Measurements from ENCODE around the gene EIF1AD. TPM values are rescaled to one million over a fixed set of nuclear protein-coding genes. Genes with fewer than 3 reads are reported as not detected.
A peak's percentile ranks its signal among the peaks of the same experiment; 100 is the strongest.

EIF1AD gene
- total RNA-seq, 1 donor from 2014 or later = 32.2 TPM

DNA sequence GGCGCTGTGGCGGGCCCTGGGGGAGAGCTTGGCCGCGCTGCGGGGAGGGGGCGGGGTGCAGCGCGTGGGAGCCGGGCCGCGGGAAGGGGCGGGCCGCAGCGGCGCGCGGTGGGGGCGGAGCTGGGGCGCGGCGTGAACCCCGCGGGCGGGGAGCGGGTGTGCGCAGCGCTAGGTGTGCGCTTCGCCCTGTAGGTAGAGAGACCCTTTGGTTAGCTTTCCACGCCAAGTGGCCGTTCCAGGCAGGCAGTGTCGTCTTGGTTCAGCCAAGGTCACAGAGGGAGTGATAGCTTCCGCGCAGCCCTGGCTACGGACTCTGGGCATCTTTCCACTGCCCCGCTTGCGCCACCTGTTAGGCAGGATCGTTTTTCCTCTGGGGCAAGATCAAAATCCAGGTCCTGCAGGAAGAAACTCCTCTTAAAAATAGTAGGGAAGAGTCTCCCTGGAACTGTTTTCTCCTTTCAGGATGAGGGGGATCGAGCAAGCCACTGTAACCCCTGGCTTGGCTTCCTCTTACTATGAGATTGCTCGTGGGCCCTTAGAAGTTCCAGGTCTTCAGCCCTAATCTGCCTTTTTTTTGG is 780 bp upstream of the EIF1AD start:
- peak; percentile 51 for DNase-seq

DNA sequence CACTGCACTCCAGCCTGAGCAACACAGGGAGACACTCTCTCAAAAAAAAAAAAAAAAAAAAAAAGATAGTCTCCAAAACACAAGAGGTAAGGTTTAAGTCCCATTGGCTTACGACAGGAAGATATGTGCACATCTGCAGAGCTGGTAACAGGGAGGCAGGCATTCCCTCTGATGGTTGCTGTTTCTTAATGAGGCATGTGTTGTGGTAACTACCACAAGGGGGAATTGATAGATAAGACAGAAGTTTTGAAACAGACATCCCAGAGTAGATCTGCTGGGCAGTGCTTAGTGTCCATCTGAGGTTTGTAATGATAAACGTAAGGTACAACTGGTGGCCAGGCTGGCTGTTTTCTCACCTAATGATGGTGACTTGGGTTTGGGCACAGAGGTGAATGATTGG is 4.7 kb downstream of the EIF1AD start:
- no peak for DNase-seq

DNA sequence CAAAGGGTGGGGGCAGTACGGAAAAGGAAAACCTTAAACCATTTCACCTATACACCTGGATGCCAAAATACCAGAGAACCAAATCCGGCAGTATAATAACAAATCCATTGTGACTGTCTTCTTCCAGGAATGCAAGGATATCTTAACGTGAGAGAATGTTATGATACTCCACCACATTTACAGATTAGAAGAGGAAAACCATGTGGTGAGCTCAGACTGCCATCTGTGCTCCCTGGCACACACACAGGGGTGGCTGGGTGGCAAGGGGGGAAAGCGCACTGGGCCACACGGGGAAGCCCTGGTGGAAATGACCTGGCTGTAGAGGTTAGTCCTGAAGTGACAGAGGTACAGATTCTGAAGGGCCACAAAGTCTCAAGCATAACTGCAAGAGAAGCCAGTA is 9.9 kb downstream of the EIF1AD start:
- DNase-seq = no peak

GRCh38 chr11:65988791-65989592 is 13.0 kb downstream of the EIF1AD start:
- peak; percentile 98 for DNase-seq

DNA sequence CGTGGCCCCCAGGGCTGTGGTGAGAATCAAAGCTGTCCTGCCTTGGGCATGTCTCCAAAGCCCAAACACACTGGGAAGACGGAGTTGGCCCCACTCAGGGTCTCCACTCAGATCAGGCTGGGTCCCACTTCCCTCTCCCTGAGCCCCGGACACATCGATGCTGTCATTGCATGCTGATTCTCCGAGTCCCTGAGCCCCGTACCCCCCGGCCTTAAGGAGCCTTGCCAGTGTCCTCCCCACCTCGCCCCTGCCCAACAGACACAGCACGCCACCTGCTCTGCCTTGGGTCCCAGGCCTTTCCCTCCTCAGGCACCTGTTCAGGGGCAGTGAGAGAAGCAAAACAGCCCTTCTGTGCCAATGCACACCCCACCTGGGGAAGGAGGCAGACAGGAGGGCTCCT is 14.6 kb downstream of the EIF1AD start:
- DNase-seq = no peak

DNA sequence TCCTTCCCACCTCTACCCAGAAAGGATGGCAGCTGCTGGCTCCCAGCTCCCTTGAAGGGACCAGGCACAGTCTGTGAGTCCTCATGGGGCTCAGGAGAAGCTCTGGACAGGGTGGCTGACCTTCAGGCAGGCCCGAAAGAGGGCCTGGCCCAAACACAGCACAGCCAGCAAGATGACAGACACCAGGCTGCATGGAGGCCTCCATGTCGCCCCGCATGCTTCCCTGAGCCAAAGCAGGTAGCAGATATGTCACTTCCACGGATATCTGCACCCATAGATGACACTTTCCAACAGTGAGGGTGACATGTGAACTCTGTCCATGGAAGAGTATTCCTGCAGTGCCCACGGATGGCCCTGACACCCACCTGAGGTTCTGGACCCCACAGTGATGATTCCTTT is 18.4 kb downstream of the EIF1AD start:
- DNase-seq = no peak

- no peak for DNase-seq
Measured at GRCh38 chr11:65982824-65983588, 19.0 kb downstream of the EIF1AD start.

DNA sequence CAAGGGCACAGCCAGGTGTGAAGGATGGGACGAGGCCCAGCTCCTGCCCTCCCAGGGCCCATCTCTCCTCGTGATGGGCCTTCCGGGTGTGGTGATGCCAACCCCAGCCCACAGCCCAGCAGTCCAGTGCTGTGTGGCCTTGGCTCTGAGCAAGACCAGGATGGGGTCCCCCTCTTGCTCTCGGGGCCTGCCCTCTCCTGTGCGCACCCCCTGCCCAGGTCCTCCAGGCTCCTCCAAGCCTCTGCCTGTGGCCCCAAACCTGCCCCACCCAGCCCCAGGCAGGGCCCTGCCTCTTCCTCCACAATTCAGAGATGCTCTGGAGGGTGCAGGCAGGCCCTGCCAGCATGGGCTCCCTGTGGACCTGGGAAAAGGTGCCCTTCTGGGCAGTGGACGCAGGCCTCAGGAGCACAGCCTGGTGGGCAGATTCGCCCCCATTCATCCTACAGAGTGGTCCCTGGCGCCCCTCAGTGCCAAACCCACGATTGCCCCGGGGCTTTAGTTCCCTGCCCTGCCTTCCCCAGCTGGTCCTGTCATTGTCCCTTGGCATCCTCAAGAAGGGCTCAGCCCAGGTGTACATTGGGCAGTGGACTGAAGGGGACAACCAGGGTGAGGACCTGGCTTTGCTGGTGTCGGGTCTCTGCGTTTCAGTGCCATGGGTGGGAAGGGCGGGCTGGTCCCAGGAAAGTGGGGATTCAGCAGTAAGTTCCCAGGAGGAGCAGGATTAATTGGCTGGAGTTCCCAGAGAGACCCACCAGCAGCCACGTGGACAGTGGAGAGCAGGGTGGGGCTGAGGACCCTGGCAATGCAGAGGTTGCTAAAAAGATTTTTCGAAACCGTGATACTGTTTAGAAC is 19.8 kb downstream of the EIF1AD start:
- DNase-seq = no peak

DNA sequence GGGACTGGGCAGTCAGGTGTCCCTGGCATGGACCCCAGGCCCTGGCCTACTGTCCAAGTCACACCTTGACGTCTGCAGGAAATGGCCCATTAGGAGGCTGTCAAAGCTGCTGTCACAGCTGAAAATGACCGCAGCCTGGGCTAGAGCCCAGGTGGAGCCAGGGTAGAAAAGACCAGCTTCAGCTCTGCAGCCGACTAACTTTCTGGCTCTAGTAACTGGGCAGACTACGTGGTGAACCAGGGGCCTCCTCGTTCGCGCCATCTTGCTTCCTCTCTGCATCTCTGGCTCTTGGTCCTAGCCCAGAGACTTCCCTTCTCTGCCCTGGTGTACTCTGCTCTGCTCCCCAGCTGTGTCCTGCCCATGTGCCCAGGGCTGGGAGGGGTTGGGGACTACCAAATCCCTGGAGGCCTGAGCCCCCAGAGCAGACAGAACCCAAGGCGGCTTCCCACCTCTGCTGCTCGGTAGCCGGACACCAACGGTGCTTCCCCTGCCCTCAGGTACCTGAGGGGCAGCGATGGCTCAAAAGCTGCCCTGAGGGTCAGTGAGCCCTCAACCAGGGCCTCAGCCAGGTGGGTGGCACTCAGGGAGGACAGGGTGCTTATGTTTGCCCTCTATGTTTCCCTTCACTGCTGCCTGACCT is 20.7 kb downstream of the EIF1AD start:
- DNase-seq = no peak

DNA sequence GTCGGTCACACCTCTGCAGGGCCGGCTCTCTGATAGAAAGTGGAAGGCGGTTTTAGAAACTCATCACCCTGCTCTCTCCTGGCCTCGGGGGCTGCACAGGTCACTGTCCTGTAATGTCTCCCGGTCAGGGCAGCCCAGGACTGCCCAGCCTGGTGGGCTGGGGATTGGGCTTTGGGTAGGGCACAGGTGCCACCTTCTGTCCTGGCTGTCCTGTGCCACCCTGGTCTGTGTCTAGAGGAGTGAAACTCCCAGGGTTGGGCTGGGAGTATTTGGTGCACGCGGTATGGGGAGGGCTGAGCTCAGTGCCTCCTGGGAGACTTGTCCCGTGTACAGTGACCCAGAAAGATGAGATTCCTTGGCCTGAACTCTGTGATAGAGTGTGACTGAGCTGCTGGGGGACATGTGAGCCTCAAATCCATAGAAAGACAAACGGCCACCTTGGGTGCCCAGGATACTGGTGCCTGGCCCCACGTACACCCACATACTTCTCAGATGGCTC is 22.6 kb downstream of the EIF1AD start:
- no peak for DNase-seq

- DNase-seq = no peak
Measured at GRCh38 chr11:65978391-65979238, 23.3 kb downstream of the EIF1AD start.

DNA sequence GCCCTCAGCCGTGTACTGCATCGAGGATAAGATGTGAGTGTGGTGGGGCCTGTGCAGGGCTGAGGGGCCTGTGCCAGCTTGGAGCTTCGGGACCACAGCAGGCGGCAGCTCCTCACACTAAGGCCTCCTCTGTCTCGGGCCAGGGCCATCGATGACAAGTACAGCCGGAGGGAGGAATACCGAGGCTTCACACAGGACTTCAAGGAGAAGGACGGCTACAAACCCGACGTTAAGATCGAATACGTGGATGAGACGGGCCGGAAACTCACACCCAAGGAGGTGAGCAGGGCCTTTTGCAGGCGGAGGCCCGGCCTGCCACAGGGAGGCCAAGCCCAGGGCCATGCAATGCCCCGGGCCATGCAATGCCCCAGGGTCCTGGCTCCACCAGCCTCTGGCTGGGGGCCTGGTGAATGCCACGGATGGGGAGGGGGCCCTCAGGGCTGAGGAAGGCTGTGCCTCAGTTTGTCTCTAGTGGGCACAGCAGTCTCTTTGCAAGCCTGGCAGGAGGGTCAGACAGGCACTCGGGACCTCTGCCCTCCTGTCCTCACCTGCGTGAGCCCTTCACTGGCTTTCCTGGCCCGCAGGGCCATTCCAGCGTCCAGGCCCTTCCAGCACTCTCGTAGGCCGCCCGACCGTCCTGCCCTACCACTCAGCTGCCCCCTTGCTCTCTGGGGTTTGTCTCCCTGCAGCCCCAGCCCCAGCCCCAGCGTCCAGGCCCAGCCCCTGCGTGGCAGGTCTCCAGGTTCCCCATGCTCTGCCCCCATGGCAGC is 24.2 kb downstream of the EIF1AD start:
- DNase-seq = no peak

DNA sequence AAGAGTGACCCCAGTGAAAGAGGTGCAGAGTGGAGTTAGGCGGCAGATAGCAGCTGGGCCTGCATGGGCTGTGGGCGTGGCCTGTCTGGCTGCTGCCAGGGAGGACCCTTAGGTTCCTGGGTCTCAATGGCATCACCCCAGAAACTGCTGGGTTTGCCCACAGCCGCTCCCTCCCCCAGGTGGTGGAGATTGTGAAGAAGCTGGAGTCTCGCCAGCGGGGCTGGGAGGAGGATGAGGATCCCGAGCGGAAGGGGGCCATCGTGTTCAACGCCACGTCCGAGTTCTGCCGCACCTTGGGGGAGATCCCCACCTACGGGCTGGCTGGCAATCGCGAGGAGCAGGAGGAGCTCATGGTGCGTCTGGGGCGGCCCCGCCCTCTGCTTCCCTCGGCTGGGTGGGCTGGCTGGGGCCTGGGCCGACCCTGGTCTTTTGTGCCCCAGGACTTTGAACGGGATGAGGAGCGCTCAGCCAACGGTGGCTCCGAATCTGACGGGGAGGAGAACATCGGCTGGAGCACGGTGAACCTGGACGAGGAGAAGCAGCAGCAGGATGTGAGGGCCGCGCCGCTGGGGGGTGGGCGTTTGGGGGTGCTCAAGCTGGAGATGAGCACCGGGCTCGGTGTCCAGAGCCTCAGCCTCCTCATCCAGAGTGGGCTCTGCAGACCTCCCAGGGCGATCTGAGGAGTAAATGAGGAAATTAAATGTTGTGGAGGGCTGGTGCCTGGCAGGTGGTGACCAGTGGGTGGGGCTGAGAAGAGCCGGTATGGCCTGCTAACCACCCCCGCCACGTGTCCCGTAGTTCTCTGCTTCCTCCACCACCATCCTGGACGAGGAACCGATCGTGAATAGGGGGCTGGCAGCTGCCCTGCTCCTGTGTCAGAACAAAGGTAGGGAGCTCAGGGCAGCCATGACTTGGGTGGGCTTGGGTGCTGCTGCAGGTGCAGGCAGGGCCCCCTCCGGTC is 25.5 kb downstream of the EIF1AD start:
- DNase-seq = no peak

GRCh38 chr11:65975771-65976170 is 26.2 kb downstream of the EIF1AD start:
- no peak for DNase-seq

DNA sequence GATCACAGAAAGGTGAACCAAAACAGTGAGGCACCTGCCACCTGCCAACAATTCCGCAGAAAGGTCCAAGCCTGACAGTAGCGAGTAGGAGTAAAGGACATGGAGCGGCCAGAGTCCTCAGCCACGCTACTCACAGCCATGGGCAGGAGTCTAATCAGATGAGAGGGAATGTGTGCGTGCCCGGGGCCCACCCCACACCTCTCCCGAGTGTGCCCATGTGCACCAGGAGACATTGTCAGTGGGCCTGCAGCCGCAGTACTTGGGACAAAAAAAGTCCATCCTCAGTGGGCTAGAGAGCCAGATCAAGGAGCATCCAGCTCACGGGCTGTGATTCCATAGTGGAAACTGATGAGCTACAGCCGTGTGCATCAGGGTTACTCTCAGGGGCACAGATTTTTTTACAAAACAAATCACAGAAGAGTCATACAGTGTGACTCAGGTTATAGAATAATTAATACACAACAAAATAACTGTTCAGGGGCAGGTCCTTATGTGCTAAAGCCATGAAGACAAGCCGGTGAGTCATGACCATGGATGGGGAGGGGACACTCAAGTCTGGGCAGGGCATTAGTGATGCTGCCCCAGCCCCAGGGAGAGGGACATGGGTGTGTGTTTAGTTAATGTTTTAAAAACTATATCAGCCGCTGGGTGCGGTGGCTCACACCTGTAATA is 28.4 kb downstream of the EIF1AD start:
- no peak for DNase-seq

DNA sequence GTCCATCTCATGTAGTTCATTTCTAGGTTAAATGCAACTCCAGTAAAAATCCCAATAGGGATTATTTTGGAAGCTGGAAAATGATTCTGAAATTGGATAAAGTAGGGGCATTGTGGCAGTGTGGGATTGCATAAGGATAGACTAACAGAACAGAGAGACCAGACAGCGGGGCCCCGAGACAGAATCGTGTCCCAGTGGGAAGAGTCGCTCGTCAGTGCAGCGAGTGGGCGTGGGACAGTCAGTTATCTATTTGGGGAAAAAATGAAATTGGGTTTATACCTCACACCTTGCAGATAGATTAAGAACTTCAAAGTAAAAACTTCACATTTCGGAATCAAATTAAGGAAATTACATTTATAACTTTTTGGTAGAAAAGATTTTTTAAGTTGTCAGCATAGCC is 29.8 kb downstream of the EIF1AD start:
- no peak for DNase-seq

DNA sequence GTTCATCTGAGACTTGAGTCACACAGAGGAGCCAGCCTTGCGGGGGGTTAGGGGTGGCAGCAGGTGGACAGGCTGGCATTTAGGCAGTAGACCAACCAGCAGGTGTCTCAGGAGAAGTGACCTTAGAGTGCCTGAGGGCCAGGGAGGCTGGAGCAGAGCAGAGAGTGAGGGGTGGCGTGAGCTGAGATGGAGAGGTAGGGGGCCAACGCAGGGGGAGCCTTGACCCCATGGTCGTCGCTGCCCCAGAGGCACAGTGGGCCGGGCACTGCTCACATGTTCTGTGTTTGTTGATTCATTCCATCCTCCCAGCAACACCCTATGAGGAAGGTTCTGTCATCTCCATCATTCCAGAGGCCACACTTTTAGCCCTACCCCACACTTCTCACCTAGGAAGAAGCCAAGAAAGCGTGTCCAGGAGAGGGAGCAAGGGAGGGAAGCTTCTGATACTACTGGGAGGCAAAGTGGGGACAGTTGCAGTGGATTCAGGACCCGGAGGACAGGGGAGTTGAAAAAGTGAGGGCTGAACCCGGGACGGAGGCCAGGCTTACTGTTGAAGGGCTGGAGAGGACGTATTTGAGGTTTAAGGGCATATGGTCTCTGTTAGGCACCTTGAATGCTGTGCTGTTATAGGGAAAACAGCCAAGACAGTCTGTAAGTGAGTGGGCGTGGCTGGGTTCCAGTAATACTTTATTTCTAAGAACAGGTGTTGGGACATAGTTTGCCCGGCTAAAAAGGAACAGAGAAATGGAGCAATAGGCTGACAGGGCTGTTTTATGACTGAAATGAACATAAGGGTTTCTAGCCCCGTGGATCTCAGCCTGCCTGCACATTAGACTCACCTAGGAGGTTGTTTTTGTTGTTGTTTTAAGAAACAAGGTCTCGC is 33.1 kb downstream of the EIF1AD start:
- DNase-seq = no peak
